Hepatocyte (in vitro differentiated cells): ENCODE data around the gene TXNL1. TPM values are rescaled to one million over a fixed set of nuclear protein-coding genes. Genes with fewer than 3 reads are reported as not detected.

Experiments used
- DNase-seq: peaks from one replicate; pipeline ENCODE4 v3.0.0-alpha.2; 2016; ENCODE audit warnings: low spot score
- H2AFZ ChIP-seq: fragments of 200-600 bp; sonication (generic); 2 replicates; pipeline ENCODE4 v1.6.0; 2016; ENCODE audit warnings: antibody characterized with exemption, mild to moderate bottlenecking
- H3K27ac ChIP-seq: fragments of 200-600 bp; sonication (generic); 2 replicates; pipeline ENCODE4 v1.5.1; 2016; ENCODE audit warnings: mild to moderate bottlenecking
- H3K27me3 ChIP-seq: fragments of 200-600 bp; sonication (generic); 2 replicates; pipeline ENCODE4 v1.6.1; 2016
- H3K36me3 ChIP-seq: fragments of 200-600 bp; sonication (generic); replicated peaks from 2 replicates; pipeline ENCODE4 v1.5.1; 2016; ENCODE audit warnings: low read depth; ENCODE audit not compliant: insufficient read depth
- H3K4me1 ChIP-seq: fragments of 200-600 bp; sonication (generic); 2 replicates; pipeline ENCODE4 v1.5.1; 2016; ENCODE audit warnings: mild to moderate bottlenecking, moderate library complexity; ENCODE audit not compliant: insufficient read depth
- H3K4me2 ChIP-seq: fragments of 200-600 bp; sonication (generic); 2 replicates; pipeline ENCODE4 v1.6.0; 2016
- H3K4me3 ChIP-seq: fragments of 200-600 bp; sonication (generic); 2 replicates; pipeline ENCODE4 v1.5.1; 2016; ENCODE audit warnings: mild to moderate bottlenecking
- H3K79me2 ChIP-seq: fragments of 200-600 bp; sonication (generic); 2 replicates; pipeline ENCODE4 v1.6.0; 2017; ENCODE audit warnings: mild to moderate bottlenecking
- H3K9me2 ChIP-seq: fragments of 200-600 bp; sonication (generic); replicated peaks from 2 replicates; pipeline ENCODE4 v1.6.0; 2017; ENCODE audit warnings: mild to moderate bottlenecking; ENCODE audit not compliant: insufficient read depth
- H3K9me3 ChIP-seq: fragments of 200-600 bp; sonication (generic); 2 replicates; pipeline ENCODE4 v1.5.1; 2016; ENCODE audit warnings: low read depth, mild to moderate bottlenecking
- H4K20me1 ChIP-seq: fragments of 200-600 bp; sonication (generic); 2 replicates; pipeline ENCODE4 v1.6.0; 2016; ENCODE audit warnings: mild to moderate bottlenecking; ENCODE audit not compliant: insufficient read depth, poor library complexity, severe bottlenecking
- CTCF ChIP-seq: fragments of 200-600 bp; sonication (generic); IDR thresholded peaks from 2 replicates; pipeline ENCODE4 v1.5.1; 2016; ENCODE audit warnings: antibody characterized with exemption, mild to moderate bottlenecking; ENCODE audit not compliant: poor library complexity
- EZH2 ChIP-seq: fragments of 200-600 bp; sonication (generic); IDR thresholded peaks from 2 replicates; pipeline ENCODE4 v1.6.1; 2016; ENCODE audit warnings: antibody characterized with exemption, mild to moderate bottlenecking, borderline replicate concordance
- EZH2phosphoT487 ChIP-seq: fragments of 200-600 bp; sonication (generic); IDR thresholded peaks from one replicate; pipeline ENCODE4 v1.6.1; 2018; ENCODE audit warnings: antibody characterized with exemption, mild to moderate bottlenecking, low read depth, moderate library complexity; ENCODE audit not compliant: unreplicated experiment, severe bottlenecking
- WGBS: methylation state at CpG from one replicate; pipeline ENCODE4 v1.1.6; 2016; ENCODE audit warnings: low lambda C conversion rate; ENCODE audit errors: missing lambda C conversion rate; 5-methylcytosine and 5-hydroxymethylcytosine counted together
- polyA plus RNA-seq: library from polyadenylated mRNA; unstranded; fragments of >200 nt; fragmentation: Nextera tagmentation; extraction: Ambion mirVana; gene quantifications from 2 replicates; pipeline ENCODE4 v1.2.1, GENCODE V29; 2016
- total RNA-seq: library from RNA; depleted of rRNA; stranded (reverse); fragments of >200 nt; gene quantifications from 2 replicates; pipeline ENCODE4 v1.2.3, GENCODE V29; 2014

TXNL1 gene
- total and polyA plus RNA-seq, 2 experiments from 2014 or later: 60.8 to 77.0 TPM

GRCh38 chr18:56676639-56677038 is 38.2 kb upstream of the TXNL1 start:
- Histone ChIP-seq H3K4me3 (no peak overlapping the region), H3K27me3 (no peaks in the 10 kb centered on the region), H3K4me2 (no peak overlapping the region), H2AFZ (no peak overlapping the region), H3K27ac (no peak overlapping the region), H3K36me3 (no peaks in the 10 kb centered on the region), H3K9me2 (no peaks in the 10 kb centered on the region), H4K20me1 (no peaks in the 10 kb centered on the region), H3K79me2 (peaks cover under 1% of the 10 kb centered on the region), H3K9me3 (no peaks in the 10 kb centered on the region), H3K4me1 (no peaks in the 10 kb centered on the region)
- DNase-seq: no peak
- TF ChIP-seq EZH2 (no peak), CTCF (no peak), EZH2phosphoT487 (no peak)
- whole genome bisulfite sequencing: 68% methylated on average over 2 of the region's 2 CpGs

- Histone ChIP-seq H3K4me3 (no peak overlapping the region), H3K9me2 (no peaks in the 10 kb centered on the region), H4K20me1 (no peaks in the 10 kb centered on the region), H3K4me2 (no peak overlapping the region), H3K9me3 (no peaks in the 10 kb centered on the region), H2AFZ (no peak overlapping the region), H3K27me3 (no peaks in the 10 kb centered on the region), H3K4me1 (no peaks in the 10 kb centered on the region), H3K27ac (no peak overlapping the region), H3K79me2 (peaks cover 11% of the 10 kb centered on the region), H3K36me3 (no peaks in the 10 kb centered on the region)
- no peak for DNase-seq
- WGBS: 85% methylated on average over 3 of the region's 3 CpGs
- TF ChIP-seq CTCF: no peak
- TF ChIP-seq EZH2phosphoT487: no peak
- no peak for TF ChIP-seq EZH2
These were observed 34.6 kb upstream of the TXNL1 start for GRCh38 chr18:56672981-56673380.

- WGBS: 83% methylated on average over 8 of the region's 8 CpGs
- H2AFZ ChIP-seq: no peak overlapping the region
These were observed 34.0 kb upstream of the TXNL1 start for GRCh38 chr18:56672391-56672790.

More at GRCh38 chr18:56672391-56672790, 34.0 kb upstream of the TXNL1 start:
- H3K27ac ChIP-seq: no peak overlapping the region
- H4K20me1 ChIP-seq: no peaks in the 10 kb centered on the region
- no peak overlapping the region for H3K4me3 ChIP-seq
- no peaks in the 10 kb centered on the region for H3K36me3 ChIP-seq
- no peak for TF ChIP-seq CTCF
- TF ChIP-seq EZH2phosphoT487: no peak
- no peak for TF ChIP-seq EZH2
- no peaks in the 10 kb centered on the region for H3K9me2 ChIP-seq
- H3K4me2 ChIP-seq: no peak overlapping the region
- no peak for DNase-seq
- H3K79me2 ChIP-seq: peaks cover 11% of the 10 kb centered on the region
- H3K4me1 ChIP-seq: no peaks in the 10 kb centered on the region
- no peaks in the 10 kb centered on the region for H3K27me3 ChIP-seq
- H3K9me3 ChIP-seq: no peaks in the 10 kb centered on the region
